IMR-90 (cell line): ENCODE measurements around the gene MRPL10. TPM values are rescaled to one million over a fixed set of nuclear protein-coding genes. Genes with fewer than 3 reads are reported as not detected.

Experiments
- ATAC-seq: fragments of 200-7000 bp; cut with Tn5 transposase; 2 replicates; pipeline ENCODE4 v1.9.1; 2020; ENCODE audit warnings: low read depth, mild to moderate bottlenecking, moderate library complexity
- BruUV-seq: library from RNA; stranded (reverse); fragments of 400-500 nt; replicated peaks from 2 replicates; lab custom pipeline; 2021; lab: Mats Ljungman, UMichigan
- CTCF ChIA-PET: fragments of 300-600 bp; formaldehyde crosslinking; extraction: SDS; loops from one replicate; lab custom pipeline; 2021; ENCODE audit warnings: antibody characterized with exemption; lab: Yijun Ruan, JAX
- POLR2A ChIA-PET: fragments of 300-600 bp; sonication (Branson Sonifier 250); formaldehyde crosslinking; loops from one replicate; lab custom pipeline; 2022; ENCODE audit warnings: antibody characterized with exemption; ENCODE audit not compliant: unreplicated experiment; lab: Charles Lee
- DNase-seq: peaks from one replicate; pipeline ENCODE4 v3.0.0; 2013
- H2AFZ ChIP-seq: replicated peaks from 2 replicates; pipeline ENCODE3; 2013; ENCODE audit warnings: low read length, mild to moderate bottlenecking; ENCODE audit not compliant: poor library complexity
- H2AK5ac ChIP-seq: 2 replicates; pipeline ENCODE4 v1.6.1; 2013; ENCODE audit warnings: low read depth, low read length, inconsistent platforms
- H2AK9ac ChIP-seq: replicated peaks from 2 replicates; pipeline ENCODE3; 2013; ENCODE audit warnings: mild to moderate bottlenecking, low read depth, low read length, moderate library complexity; ENCODE audit not compliant: poor library complexity
- H2BK120ac ChIP-seq: 2 replicates; pipeline ENCODE4 v1.6.1; 2013; ENCODE audit warnings: low read depth, low read length, inconsistent platforms
- H2BK15ac ChIP-seq: 3 replicates; pipeline ENCODE4 v1.6.1; 2013; ENCODE audit warnings: low read depth, low read length, inconsistent platforms
- H2BK20ac ChIP-seq: 2 replicates; pipeline ENCODE4 v1.6.1; 2013; ENCODE audit warnings: low read depth, mild to moderate bottlenecking, inconsistent platforms, low read length, moderate library complexity
- H2BK5ac ChIP-seq: 2 replicates; pipeline ENCODE4 v1.6.1; 2013; ENCODE audit warnings: mild to moderate bottlenecking, low read depth, low read length, inconsistent platforms; ENCODE audit not compliant: poor library complexity, severe bottlenecking
- H3K14ac ChIP-seq: replicated peaks from 2 replicates; pipeline ENCODE4 v1.6.1; 2013; ENCODE audit warnings: low read depth, low read length, inconsistent platforms
- H3K18ac ChIP-seq: 2 replicates; pipeline ENCODE4 v1.6.1; 2013; ENCODE audit warnings: low read depth, low read length, control low read depth
- H3K23ac ChIP-seq: 2 replicates; pipeline ENCODE4 v1.6.1; 2013; ENCODE audit warnings: low read depth, low read length, inconsistent platforms
- H3K27ac ChIP-seq: 2 replicates; pipeline ENCODE4 v1.5.1; 2013; ENCODE audit warnings: mild to moderate bottlenecking, control low read depth, low read length; ENCODE audit not compliant: insufficient read depth
- H3K27me3 ChIP-seq: 2 replicates; pipeline ENCODE4 v1.6.1; 2013; ENCODE audit warnings: low read length; ENCODE audit not compliant: control insufficient read depth, insufficient read depth
- H3K36me3 ChIP-seq: 2 replicates; pipeline ENCODE4 v1.6.1; 2013; ENCODE audit warnings: low read length, mixed read lengths; ENCODE audit not compliant: control insufficient read depth, insufficient read depth
- H3K4ac ChIP-seq: 2 replicates; pipeline ENCODE4 v1.6.1; 2013; ENCODE audit warnings: low read depth, low read length, inconsistent platforms
- H3K4me1 ChIP-seq: 2 replicates; pipeline ENCODE4 v1.6.1; 2013; ENCODE audit warnings: low read length, mixed read lengths; ENCODE audit not compliant: control insufficient read depth, insufficient read depth
- H3K4me2 ChIP-seq: 2 replicates; pipeline ENCODE4 v1.6.1; 2013; ENCODE audit warnings: low read depth, mild to moderate bottlenecking, control low read depth, low read length, moderate library complexity
- H3K4me3 ChIP-seq: 2 replicates; pipeline ENCODE4 v1.5.1; 2013; ENCODE audit warnings: low read depth, mild to moderate bottlenecking, control low read depth, low read length, moderate library complexity; ENCODE audit not compliant: insufficient read depth
- H3K56ac ChIP-seq: 2 replicates; pipeline ENCODE4 v1.6.1; 2013; ENCODE audit warnings: low read length, inconsistent platforms; ENCODE audit not compliant: insufficient read depth; ENCODE audit errors: extremely low read depth
- H3K79me1 ChIP-seq, 2 experiments: 2 replicates each; pipeline ENCODE4 v1.6.1; 2013; ENCODE audit warnings: low read length in 2 of 2, inconsistent platforms in 1 of 2, low read depth in 1 of 2
- H3K9ac ChIP-seq: 2 replicates; pipeline ENCODE4 v1.6.1; 2013; ENCODE audit warnings: low read depth, low read length, control low read depth
- H3K9me1 ChIP-seq: 2 replicates; pipeline ENCODE4 v1.6.1; 2013; ENCODE audit warnings: low read length, inconsistent platforms; ENCODE audit not compliant: insufficient read depth
- H3K9me3 ChIP-seq: 2 replicates; pipeline ENCODE4 v1.6.1; 2013; ENCODE audit warnings: low read length; ENCODE audit not compliant: control insufficient read depth, insufficient read depth
- H4K20me1 ChIP-seq: 2 replicates; pipeline ENCODE4 v1.6.1; 2013; ENCODE audit warnings: low read length, inconsistent platforms; ENCODE audit not compliant: insufficient read depth
- H4K5ac ChIP-seq: 2 replicates; pipeline ENCODE4 v1.6.1; 2013; ENCODE audit warnings: mild to moderate bottlenecking, low read depth, low read length, control low read depth
- H4K8ac ChIP-seq, 2 experiments: 2 replicates each; pipeline ENCODE4 v1.6.1; 2013; ENCODE audit warnings: low read depth in 2 of 2, low read length in 2 of 2, control low read depth in 1 of 2, inconsistent platforms in 1 of 2
- H4K91ac ChIP-seq: 2 replicates; pipeline ENCODE4 v1.6.1; 2013; ENCODE audit warnings: low read depth, low read length, inconsistent platforms; ENCODE audit not compliant: insufficient read depth
- BHLHE40 ChIP-seq: fragments of 150-350 bp; IDR thresholded peaks from 2 replicates; pipeline ENCODE4 v1.6.1; 2016; ENCODE audit warnings: mild to moderate bottlenecking, low read depth, low read length
- CEBPB ChIP-seq: IDR thresholded peaks from 2 replicates; pipeline ENCODE4 v1.6.1; 2012; ENCODE audit warnings: low read depth, low read length, improper control_type of control experiment
- CHD1 ChIP-seq: IDR thresholded peaks from 2 replicates; pipeline ENCODE4 v1.6.1; 2012; ENCODE audit warnings: low read depth, low read length, improper control_type of control experiment
- CTCF ChIP-seq: conservative IDR thresholded peaks from 2 replicates; pipeline ENCODE4 v1.5.1; 2012; ENCODE audit warnings: mild to moderate bottlenecking, low read depth, low read length, improper control_type of control experiment
- ELK1 ChIP-seq: fragments of 150-350 bp; IDR thresholded peaks from 2 replicates; pipeline ENCODE4 v1.6.1; 2016; ENCODE audit warnings: low read depth, mild to moderate bottlenecking, low read length, moderate library complexity, borderline replicate concordance
- FOS ChIP-seq: fragments of 150-350 bp; IDR thresholded peaks from 2 replicates; pipeline ENCODE4 v1.6.1; 2016; ENCODE audit warnings: low read depth, low read length
- MAFK ChIP-seq: IDR thresholded peaks from 2 replicates; pipeline ENCODE4 v1.6.1; 2012; ENCODE audit warnings: low read depth, low read length, improper control_type of control experiment
- MAZ ChIP-seq: IDR thresholded peaks from 2 replicates; pipeline ENCODE4 v1.6.1; 2012; ENCODE audit warnings: low read depth, mild to moderate bottlenecking, low read length, improper control_type of control experiment, moderate library complexity, borderline replicate concordance
- MXI1 ChIP-seq: IDR thresholded peaks from 2 replicates; pipeline ENCODE4 v1.6.1; 2012; ENCODE audit warnings: low read depth, mild to moderate bottlenecking, low read length, moderate library complexity, borderline replicate concordance
- NFE2L2 ChIP-seq: fragments of 150-350 bp; IDR thresholded peaks from 2 replicates; pipeline ENCODE4 v1.6.1; 2016; ENCODE audit warnings: low read depth, mild to moderate bottlenecking, low read length
- POLR2A ChIP-seq: IDR thresholded peaks from 2 replicates; pipeline ENCODE4 v1.6.1; 2012; ENCODE audit warnings: mild to moderate bottlenecking, low read depth, low read length
- RAD21 ChIP-seq: IDR thresholded peaks from 2 replicates; pipeline ENCODE4 v1.6.1; 2012; ENCODE audit warnings: low read length, improper control_type of control experiment
- RCOR1 ChIP-seq: IDR thresholded peaks from 2 replicates; pipeline ENCODE4 v1.6.1; 2012; ENCODE audit warnings: mild to moderate bottlenecking, low read length, improper control_type of control experiment; ENCODE audit not compliant: insufficient replicate concordance
- RFX5 ChIP-seq: IDR thresholded peaks from 2 replicates; pipeline ENCODE4 v1.8.0; 2012; ENCODE audit warnings: low read depth, mild to moderate bottlenecking, low read length, moderate library complexity
- SMC3 ChIP-seq: fragments of 150-350 bp; IDR thresholded peaks from 2 replicates; pipeline ENCODE4 v1.6.1; 2016; ENCODE audit warnings: low read depth, mild to moderate bottlenecking, antibody characterized with exemption, low read length, moderate library complexity
- USF2 ChIP-seq: fragments of 150-350 bp; IDR thresholded peaks from 2 replicates; pipeline ENCODE4 v1.6.1; 2017; ENCODE audit warnings: mild to moderate bottlenecking, antibody characterized with exemption, low read length, low read depth
- WGBS, 2 experiments: methylation state at CpG; one replicate each; pipeline versions ENCODE4 v1.1.5 to v1.1.7; 2013; ENCODE audit warnings: missing lambda C conversion rate in 2 of 2; ENCODE audit not compliant: insufficient read length in 1 of 2; ENCODE audit errors: extremely low coverage in 2 of 2; 5-methylcytosine and 5-hydroxymethylcytosine counted together
- dilution Hi-C: fragments of 300-500 bp; cut with HindIII; formaldehyde crosslinking; loops from one replicate; pipeline ENCODE4 v1.14.3; 2018; ENCODE audit warnings: low sequenced_read_pairs; ENCODE audit not compliant: unreplicated experiment
- in situ Hi-C: fragments of 300-500 bp; cut with MboI; formaldehyde crosslinking; loops from 3 replicates; pipeline ENCODE4 v1.14.3; 2019; ENCODE audit warnings: low sequenced_read_pairs, inconsistent platforms, mixed read lengths
- intact Hi-C: fragments of 100-400 bp; cut with micrococcal nuclease; formaldehyde crosslinking; loops from 2 replicates; pipeline ENCODE4 v1.10.0; 2022
- polyA plus RNA-seq, 3 experiments: library from polyadenylated mRNA; depleted of rRNA; stranded (reverse); fragments of >200 nt; gene quantifications; 2 replicates each; pipeline ENCODE4 v1.2.3, GENCODE V29; 2012; ENCODE audit warnings: low replicate concordance in 1 of 3
- total RNA-seq: library from RNA; depleted of rRNA; stranded (reverse); fragments of >200 nt; gene quantifications from 2 replicates; pipeline ENCODE4 v1.2.3, GENCODE V29; 2012

MRPL10 gene
- total and polyA plus RNA-seq, 2 of the 4 experiments (the other 2 are of a cell fraction), result 32.3 to 61.8 TPM

- peak overlapping the region; percentile 1 for H2AK9ac ChIP-seq
- DNase-seq (no peak), ATAC-seq (no peak)
- no peaks in the 10 kb centered on the region for H4K20me1 ChIP-seq
- H4K8ac ChIP-seq, result no peak overlapping the region
- H3K27ac ChIP-seq, result no peak overlapping the region
- peaks cover 8 to 22% of the 10 kb centered on the region in 2 experiments; a peak in 3 of 4 replicates for H3K79me1 ChIP-seq
- H2BK5ac ChIP-seq, result no peak overlapping the region
- no peak overlapping the region for H3K14ac ChIP-seq
- H3K9me1 ChIP-seq, result peaks cover 4% of the 10 kb centered on the region; the same call in 1 of the 2 replicates
- H3K4me1 ChIP-seq, result peaks cover 8% of the 10 kb centered on the region
- H3K9me3 ChIP-seq, result no peaks in the 10 kb centered on the region
- intact Hi-C loops, result no loop called here
- H3K23ac ChIP-seq, result no peak overlapping the region
- H3K18ac ChIP-seq, result no peak overlapping the region
- CTCF ChIA-PET, result interaction anchor here (4.4 kb wide), 1 partner anchor 52 kb away, joined by 47 read pairs; no protein-coding TSS in a partner anchor
- in situ Hi-C loops, result no loop called here
- no peak overlapping the region for H2BK20ac ChIP-seq
- H3K4ac ChIP-seq, result no peak overlapping the region
- BruUV-seq, result no TSS peak
- H3K4me3 ChIP-seq, result no peak overlapping the region
- dilution Hi-C loops, result no loop called here
- WGBS, 2 experiments, result no CpG with 5 or more reads among the region's 5 CpGs
- H4K91ac ChIP-seq, result no peak overlapping the region
- H3K4me2 ChIP-seq, result no peak overlapping the region
- H2BK15ac ChIP-seq, result no peak overlapping the region
- POLR2A ChIA-PET, result no interaction called here
- H3K27me3 ChIP-seq, result no peaks in the 10 kb centered on the region
- TF ChIP-seq RFX5 (no peak), NFE2L2 (no peak), MXI1 (no peak), SMC3 (no peak), CHD1 (no peak), ELK1 (no peak), RCOR1 (no peak), CTCF (no peak), USF2 (no peak), RAD21 (no peak), FOS (no peak), CEBPB (no peak), POLR2A (no peak), MAFK (no peak), MAZ (no peak), BHLHE40 (no peak)
- H3K36me3 ChIP-seq, result peaks cover 8% of the 10 kb centered on the region
- H3K9ac ChIP-seq, result no peak overlapping the region
- peak overlapping the region; percentile 28 for H2AFZ ChIP-seq
- H2AK5ac ChIP-seq, result no peak overlapping the region
- H3K56ac ChIP-seq, result no peak overlapping the region
- no peak overlapping the region for H4K5ac ChIP-seq
- no peak overlapping the region for H2BK120ac ChIP-seq
These were observed 7.7 kb upstream of the MRPL10 start for GRCh38 chr17:47839071-47839470.
